HK-2 (cell line): ENCODE data around the gene NUDT17.

Experiments
- DNase-seq: peaks from one replicate; pipeline ENCODE4 v3.0.0-alpha.2; 2018; ENCODE audit not compliant: unreplicated experiment

The NUDT17 gene

DNA sequence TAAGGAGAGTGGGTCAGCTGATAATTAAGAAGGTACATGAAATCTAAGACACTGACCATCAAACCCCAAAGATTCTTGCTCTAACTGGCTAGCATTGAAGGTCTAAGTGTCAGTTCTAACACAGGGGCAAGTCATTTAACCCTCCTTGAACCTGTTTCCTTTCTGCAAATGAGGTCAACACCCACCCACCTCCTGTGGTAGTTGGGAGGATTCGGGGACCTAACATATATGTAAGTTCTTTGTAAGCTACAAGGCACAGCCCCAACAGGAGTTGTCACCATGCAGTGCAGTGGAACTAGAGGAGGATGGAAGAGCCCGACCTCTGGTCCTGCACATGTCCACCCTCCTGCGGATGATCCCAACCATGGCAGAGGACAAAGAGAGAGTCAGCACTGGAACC is 2.4 kb downstream of the NUDT17 start:
- DNase-seq = no peak

DNA sequence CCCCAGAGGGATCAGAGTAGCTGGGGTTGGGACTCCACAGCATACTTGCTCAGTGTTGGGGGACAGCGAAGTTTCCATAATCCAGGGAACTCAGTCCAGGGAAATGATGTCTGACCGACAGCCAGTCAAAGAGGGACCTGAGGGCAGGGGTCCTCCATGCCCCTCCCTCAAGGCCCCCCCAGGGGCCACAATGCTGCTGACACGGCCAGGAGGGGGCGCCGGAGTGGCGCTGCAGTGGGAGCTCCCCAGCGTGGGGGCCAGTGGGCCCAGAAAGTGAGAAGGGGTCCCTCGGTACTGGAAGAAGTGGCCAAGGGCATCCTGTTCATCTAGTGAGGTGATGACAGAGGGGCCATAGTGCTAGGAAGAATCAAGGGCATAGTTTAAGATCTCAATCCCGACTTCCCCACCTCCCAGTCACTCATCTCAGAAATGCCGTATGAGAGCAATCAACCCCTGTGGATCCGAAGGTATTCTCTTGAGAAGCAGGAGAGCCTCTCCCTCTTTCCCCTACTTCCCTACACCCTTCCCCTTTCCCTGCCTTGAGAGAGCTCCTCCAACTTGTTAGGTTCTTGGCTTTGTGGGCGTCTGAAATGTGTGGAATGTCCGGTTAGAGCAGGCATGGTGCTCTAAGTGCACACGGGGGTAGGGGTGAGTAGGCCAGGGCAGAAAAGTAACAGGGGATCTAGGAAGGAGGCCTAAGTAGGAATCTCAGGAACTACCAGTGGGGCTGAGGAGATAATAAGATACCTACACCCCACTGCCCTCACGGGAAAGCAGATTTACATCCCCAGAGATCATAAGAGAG is 4.1 kb downstream of the NUDT17 start:
- DNase-seq = peak; percentile 68

DNA sequence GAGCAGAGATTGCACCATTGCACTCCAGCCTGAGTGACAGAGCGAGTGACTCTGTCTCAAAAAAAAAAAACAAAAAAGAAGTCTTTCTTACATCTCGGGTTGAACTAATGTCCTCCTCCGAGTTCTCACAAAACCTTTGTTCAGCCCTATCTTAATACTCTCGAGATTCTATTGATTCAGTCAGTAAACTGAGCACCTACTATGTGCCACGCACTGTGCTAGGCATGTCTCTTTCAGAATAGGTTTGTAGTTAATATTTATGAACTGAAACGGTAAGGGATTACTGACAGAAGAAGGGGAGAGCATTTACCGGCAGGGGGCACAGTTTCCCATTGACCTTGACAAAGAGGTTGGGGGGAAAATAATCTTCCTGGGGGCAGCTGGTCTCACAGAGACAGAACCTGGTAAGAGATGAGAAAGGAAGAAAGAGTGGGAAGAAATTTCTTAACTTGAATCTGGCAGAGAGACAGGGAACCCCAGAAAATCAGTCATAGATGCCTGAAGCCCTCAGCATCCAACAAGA is 10.1 kb downstream of the NUDT17 start:
- DNase-seq = no peak

DNA sequence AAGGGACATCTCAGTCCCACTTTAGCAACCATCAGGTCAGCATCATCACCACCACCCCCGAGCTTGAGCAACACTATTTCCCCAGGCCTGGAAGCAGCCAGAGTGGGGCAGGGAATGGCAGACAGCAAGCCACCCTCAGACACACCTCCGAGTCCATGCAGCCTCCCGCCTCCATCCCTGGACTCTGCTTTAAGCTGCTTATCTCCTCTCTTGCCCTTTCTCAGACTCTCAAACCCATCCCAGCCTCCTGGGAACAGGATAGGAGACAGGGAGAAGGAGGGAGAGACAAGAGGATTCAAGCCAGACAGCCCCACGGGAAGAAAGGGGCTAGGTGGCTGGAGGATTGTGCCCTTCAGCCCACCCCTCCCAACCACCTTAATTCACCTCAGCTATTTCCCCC is 11.7 kb downstream of the NUDT17 start:
- DNase-seq = no peak

DNA sequence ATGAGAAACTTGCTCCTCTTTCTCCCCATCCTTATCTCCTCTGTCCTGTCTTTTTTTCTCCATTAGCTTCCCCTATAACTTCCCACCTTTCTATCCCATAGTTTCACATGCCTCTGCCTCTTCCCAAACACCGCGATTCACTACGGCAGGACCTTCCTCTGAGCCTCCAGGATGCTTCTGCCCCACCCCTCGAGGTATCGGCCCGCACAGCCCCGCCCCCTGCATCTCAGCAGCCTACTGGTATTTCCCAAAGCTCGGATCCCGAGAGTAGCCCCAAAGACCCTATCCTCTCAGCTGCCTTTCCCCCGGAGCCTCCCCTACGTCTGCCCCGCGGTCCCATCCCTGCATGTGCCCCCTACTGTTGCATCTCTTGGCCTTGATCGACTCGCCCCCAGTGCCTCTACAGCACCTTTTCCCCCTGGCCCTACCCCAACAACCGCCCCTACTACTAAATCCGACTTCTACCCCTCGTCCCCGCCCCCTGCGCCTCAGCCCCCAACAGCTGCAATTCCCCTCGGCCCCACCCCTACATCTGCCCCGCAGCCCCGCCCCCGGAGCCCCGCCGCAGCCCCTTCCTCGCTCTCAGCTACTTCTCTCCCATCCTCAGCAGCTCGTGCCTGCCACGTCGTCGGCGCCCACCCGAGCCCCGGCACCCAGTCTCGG is 12.9 kb downstream of the NUDT17 start:
- peak; percentile 35 for DNase-seq

DNA sequence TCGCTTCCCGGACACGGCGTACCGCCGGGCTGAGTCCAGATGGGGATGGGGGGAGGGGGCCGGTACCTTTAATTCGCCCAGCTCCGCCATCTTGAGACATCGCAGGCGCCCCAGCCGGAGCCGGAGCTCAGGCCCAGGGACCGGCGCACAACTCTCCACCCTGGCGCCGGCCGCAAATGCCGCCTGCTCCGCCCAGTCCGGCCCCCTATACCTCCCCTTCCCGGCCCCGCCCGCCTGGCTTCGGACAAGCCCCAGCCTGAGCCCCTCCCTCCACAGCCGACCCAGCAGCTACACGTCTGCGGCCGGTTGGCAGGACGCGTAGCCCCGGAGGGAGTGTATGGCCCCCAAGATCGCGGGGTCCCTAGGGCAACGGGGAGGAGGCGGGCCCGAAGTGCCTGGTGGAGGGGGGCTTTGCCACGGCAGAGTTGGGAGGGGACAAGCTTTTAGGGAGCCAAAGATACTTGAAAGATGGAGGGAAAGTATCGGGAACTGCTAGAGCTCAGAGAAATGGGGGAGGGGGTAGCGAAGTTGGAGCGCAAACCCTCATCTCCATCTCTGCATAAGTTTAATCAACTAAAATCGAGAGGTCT is 13.6 kb downstream of the NUDT17 start, which contains the start of gene PIAS3:
TSS of gene PIAS3 (minus strand) at position 181 of the 590 bp plus-strand sequence. CDS start at position 90, 91 bp downstream.
- peak; percentile 95 for DNase-seq

DNA sequence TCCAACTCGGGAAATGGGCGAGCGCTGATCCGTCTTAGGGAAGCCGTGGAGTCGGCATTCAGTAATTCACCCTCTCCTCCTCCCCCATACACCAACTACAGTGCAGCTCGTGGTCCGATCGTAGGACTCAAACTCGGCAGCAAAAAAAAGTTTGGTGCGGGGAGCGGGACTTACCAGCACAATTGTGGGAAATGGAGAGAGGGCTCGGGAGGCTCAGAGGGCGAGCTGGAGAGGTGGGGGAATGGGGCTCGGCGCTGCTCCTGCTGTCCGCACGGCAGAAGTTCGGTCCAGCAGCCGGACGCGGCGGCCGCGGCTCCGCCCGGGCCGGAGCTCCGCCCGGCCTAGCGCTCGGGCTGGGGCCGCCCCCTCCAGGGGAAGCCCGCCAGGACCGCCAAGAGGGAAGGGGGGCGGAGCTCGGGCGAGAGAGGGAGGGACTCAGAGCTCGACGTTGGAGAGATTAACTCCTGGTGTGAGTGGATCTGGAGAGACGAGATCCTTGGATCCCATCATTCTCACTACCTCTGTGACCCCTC is 14.1 kb downstream of the NUDT17 start:
- DNase-seq = peak; percentile 80

DNA sequence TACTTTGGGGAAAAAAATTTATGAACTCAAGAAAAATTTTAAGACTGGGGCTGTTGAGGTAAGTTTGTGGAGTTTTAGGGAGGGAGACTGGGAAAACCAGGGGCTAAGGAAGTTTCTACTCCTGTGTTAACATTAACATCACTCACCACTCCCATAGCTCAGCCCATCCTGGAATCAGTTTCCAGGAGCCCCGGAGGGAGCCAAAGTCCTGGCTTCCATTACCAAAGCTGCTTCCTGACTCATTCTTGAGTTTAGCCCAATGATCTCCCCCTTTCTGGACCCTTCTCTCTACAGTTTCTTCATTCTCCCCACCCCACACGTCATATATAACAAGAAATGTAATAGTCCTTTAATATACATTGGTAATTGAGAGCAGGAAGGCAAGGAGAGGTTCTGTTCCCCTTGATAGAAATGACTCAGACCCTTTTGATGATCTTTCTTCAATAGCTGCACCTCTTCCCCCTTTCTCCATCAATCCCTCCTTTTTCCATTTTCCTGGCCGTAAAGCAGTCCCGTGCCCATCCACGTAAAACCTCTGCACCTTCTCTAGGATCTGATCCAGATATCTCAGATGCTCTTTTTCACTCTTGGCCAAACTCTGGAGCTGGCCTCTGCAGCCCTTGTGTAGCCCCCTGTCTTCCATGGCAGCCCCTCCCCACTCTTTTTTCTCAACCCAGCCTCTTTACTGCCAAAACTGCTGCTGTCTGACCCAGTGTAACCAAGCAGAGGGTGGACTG is 18.0 kb downstream of the NUDT17 start:
- no peak for DNase-seq

DNA sequence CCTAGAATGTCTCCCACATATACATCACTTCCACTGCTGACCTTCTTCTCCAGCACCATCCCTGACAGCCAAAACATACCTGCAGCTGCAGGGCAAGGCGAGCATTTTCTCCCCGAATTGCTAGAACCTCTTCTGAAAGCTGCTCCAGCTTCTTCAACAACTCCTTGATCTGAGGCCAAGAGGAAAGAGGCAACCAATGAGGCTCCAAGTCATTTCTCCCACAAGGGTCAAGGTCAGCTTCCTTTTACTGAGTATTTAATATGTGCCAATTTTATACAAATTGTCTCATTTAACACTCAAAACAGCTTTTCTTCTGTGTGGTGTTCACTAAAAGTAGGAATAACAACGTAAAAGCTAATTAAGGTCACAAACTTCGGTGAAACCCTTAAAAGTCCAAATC is 22.8 kb downstream of the NUDT17 start:
- DNase-seq = no peak

DNA sequence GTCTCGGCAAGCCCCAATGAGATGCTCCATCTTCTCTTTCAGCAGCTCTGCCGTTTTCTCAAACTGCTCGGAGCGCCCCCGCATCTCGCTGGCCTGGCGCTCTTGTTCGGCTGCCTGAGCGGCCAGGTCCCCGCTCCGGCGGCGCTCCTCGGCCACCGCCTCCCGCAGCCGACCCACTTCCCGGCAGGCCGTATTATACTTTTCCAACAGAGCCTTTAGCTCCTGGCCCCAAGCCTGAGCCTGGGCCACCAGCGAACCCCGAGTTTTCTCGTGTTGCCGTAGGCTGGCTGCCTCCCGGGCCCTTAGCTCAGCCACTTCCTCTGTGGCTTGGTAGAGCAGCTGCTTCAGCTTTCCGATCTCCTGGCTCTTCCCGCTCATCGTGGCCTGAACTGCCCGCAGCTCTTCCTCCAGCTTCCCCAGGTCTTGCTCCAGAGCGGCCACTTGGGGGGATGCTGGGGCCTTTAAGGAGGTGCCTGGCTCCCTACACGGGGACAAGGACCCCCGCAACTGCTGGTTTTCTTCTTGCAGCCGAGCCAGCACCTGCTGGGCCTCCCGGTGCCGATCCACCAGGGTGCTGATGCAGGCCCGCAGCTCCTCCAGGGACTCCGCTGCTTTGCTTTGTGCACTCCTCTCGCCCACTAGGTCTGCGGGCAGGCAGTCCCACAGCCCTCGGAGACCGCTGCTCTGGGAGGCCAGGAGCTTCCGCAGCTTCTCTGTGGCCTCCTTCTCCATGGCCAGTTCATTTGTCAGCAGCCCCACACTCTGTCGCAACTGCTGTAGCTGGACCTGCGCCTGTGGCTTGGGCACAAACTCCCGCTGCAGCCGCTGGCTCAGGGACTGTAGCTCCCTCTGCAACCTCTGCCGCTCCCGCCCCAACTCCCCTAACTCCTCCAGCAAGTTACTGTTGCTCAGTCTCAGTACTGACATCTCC is 26.8 kb downstream of the NUDT17 start:
- DNase-seq = no peak

DNA sequence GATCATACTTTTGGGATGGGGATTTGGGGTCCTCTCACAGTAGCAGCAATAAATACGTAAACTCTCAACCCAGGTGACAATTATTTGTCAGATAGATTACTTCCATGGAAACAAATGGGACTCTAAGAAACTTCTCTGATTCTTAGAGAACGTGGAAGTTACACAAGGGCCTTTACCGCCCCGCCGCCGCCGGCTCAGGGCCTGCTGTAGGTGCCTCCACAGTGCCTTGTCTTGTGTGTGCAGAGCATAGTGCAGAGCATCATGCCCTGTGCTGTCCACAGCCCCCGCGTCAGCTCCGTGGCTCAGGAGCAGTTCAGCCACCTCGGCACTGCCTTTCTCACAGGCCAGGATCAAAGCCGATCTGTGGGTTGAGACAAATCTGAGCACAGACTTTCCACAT is 29.2 kb downstream of the NUDT17 start:
- no peak for DNase-seq

DNA sequence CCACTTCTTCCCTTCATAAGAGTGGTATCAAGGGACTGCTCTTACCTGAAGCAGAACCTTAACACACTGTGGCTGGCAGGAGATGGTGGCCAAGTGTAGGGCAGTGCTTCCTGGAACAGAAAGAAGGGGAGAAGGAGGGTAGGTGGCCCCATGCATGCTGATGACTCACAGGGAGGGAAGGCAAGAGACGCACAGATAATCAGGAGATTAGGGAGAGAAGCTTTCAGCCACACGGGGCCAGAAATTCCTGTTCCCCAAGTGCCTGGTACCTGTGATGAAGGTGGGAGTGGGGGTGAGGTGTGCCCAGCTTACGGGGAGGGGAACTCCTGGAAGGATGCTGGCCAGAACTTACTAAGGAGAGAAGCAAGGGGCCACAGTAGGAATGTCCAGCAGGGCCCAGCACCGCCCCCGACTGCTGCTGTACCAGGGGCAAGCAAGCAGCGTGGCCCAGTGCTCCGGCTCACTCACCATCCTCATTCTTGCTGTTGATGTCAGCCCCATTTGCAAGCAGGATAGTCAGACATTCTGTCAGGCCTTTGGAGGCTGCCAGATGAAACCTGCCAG is 32.6 kb downstream of the NUDT17 start:
- DNase-seq = peak; percentile 11

DNA sequence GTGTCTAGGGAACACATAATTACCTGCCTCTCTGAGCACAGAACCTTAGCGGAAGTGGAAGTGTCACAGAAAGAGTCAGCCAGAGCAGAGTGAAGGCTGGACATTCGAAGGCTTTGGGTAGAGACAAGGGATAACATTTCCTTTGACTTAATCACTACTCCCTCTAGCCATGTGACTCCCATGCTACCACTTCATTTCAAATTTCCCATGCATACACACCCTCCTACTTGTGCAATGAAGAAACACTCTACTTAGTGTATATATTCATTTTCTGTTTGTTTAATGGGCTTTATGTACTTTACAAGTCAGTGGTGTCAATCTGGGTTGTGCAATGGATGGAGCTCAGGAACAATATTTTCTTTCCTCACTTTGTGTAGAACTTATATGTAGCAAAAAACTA is 33.3 kb downstream of the NUDT17 start:
- no peak for DNase-seq

DNA sequence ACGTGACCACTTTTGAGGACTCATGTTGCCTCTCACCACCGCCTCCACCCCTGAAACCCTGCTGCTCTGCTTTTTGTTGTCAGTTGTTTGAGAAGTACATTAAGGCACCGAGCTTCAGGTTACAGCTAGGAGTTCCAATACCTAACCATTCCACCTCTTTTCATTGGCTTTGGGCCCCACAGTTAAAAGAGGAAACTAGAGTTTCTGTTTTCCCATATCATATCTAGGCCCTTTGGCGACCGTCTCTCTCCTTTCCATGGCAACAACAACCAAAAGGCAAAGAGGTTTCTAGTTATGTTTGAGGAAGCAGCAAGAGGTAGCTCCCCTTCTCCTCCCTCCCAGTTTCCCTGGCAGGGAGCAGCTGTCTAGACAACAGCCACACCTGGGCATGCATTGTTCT is 34.3 kb downstream of the NUDT17 start:
- no peak for DNase-seq

DNA sequence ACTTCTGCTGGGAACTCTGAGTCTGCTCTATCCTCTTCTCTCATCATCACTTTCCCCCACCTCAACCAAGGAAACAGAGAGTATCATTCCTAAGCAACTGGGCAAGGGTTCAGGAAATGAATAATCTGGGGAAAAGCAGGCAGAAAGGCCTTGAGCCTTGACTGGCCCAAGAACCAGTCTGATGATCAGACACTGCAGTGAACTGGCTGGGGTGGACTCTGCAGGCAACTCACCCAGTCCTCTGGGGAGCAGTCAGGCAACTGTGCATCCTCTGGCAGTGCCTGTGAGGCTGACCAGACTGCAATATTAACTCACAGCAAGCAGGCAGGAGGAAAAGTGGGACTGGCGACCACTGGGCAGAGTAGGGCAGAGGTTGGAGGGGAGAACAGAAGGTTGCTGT is 39.2 kb downstream of the NUDT17 start:
- no peak for DNase-seq

DNA sequence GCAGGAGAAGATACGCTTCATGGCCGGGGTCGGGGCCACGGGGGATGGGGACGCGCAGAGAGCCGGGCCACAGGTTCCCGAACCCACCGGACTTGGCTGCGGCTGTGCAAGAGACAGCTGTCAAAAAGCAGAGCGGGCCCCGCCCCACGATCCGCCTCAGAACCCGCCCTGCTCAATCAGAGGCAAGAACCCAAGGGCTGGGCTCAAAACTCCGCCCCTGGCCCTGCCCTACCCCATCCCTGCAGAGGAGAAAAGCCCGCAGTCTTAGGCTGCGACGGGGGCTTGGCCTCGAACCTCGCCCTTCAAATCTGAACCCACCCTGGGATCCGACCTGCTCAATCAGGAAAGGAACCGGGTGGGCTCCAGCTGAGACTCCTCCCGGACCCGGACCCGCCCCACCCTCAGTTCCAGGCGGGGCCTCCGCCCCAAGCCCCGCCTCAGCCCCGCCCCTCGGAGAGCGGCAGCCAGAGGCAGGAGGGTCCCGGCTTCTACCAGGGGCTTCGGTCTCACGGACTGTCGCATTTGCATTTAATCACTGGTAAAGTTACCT is 40.4 kb downstream of the NUDT17 start, which contains the start of gene ANKRD35:
TSS of gene ANKRD35 (minus strand) at position 129 of the 550 bp plus-strand sequence. CDS start at position 21, 108 bp downstream.
- DNase-seq = peak; percentile 28

DNA sequence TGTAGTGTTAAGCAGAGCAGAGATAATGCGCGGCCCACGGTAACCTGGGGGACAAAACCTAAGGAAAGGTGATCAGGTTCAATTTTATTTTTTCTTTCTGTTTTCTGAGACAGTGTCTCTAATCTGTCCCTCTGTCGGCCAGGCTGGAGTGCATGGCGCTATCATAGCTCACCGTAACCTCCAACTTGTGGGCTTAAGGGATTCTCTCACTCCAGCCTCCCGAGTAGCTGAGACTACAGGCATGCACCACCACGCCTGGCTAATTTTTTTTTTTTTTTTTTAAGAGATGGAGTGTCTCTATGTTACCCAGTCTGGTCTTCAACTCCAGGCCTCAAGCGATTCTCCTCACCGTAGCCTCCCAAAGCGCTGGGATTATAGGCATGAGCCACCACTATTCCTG is 41.0 kb downstream of the NUDT17 start:
- no peak for DNase-seq

DNA sequence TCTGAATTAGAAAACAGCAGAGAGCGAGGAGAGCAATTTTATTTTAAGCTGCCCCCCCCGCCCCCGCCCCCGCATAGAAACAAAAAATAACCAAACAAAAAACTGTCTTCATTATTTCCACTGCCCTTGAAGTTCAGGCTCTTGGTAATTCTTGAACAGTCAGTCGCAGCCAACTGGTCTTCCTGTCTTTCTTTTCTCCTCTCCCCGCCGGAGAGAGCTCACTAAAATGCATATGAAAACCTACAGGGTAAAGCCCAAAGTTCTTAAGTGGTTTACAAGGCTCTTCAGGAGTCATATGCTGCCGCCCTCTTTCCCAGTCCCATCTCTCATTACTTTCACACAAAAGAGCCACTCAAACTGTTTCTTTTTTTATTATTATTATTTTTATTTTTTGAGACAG is 41.4 kb downstream of the NUDT17 start:
- no peak for DNase-seq

DNA sequence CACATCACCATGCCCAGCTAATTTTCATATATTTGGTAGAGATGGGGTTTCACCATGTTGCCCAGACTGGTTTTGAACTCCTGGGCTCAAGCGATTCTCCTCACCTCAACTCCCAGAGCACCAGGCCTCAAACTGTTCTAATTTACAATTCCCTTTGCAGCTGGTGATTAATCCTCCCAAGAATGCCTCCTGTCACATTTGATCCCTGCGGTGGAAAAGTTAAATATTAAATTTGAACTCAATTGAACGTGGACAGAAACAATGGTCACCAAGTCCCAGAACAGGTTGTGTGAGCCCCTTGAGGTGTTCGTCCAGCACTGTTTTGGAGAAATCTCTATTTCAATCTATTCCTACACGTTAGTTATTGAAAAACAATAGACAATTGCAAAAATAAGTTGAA is 42.2 kb downstream of the NUDT17 start:
- DNase-seq = peak; percentile 32

DNA sequence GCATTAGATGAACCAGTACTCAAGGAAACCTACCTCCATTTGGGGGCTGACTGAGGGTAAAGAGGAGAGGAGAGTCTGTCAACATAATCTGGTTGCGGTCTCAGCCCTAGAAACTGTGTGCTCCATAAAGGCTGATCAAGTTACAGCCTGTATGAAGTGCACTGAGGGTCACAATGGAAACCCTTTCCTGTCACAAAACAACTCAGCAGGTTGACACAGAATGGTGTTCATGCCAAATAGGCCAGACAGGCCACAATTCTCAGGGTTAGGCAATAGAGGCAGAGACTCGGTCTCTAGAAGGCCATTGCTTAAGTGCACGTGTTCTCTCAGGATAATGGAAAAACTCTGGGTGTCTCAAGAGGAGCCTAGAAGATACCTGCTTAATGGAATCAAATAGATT is 44.3 kb downstream of the NUDT17 start:
- DNase-seq = no peak
